ENCODE data around the gene HMX1. TPM values are rescaled to one million over a fixed set of nuclear protein-coding genes. Genes with fewer than 3 reads are reported as not detected.

HMX1 gene
- total RNA-seq, 1 experiment from 2014 or later: not detected

DNA sequence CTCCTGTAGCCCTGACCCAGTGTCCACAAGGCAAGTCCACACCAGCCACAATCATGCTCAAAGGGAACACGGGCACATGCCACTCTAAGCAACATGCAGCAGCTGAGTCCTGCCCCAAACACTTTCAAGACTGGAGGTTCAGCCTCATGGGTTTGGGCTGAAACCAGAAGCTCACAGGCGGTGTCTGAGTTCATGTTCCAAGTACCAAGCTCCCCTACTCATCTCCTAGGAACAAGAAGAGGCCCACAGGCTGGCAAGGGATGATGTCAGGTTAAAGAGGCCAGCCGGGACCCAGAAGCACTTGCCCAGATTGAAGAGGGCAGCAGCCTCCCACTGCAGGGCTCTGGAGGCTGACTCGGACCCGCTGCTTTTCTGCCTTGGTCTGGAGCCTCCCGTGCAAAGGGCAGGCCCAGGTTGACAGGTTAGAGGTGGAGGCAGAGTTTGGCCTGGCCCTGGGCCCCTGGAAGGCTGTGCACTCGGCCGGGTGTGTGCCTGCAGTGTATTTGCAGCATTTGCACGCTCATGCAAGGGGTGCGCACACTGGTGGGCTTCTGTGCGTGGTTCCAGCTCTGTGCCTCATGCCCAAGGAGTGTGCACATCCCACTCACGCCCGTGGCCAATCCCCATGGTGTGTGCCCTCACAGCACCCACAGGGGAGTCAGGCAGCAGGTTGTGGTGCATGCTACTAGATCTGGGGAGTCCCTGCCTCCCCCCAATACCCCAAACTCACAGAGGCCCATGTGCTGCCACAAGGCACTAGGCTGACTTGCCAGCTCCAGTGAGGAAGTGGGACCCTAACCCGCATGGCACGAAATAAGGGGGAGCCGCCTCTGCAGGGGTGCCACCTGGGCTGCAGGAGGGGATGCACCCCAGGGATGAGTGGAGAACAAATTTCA, 2.4 kb downstream of the HMX1 start:
- DNase-seq (ENCODE audit: low read depth): no peak

DNA sequence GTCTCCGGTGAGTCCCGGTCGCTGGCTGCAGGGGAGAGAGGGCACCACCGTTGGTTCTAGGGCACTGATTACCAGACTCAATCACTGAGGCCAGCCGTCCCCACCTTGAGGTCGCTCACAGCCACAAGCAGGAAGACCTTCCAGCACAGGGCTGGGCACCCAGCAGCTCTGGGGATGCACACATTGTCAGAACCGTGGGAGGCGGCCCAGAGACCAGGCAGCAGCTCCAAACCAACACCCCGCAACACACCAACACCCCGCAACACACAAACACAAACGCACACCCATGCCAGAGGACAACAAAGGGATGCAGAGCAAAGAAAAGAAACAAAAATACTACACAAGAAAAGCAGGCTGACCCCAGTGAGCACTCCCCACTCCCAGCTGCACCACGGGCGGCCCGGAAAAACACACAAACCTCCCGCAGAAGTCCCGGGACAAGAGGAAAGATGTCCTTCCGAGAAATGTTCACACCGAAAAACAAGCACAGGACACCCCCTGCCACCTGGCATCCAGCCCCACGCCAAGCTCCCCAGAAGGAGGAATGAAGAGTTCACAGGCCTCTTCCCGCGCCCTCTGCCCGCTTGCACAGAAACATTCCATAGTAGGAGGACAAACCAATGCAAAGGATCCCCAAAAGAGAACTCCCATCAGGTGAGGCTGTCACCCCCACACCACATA, 3.2 kb downstream of the HMX1 start:
- DNase-seq (ENCODE audit: low read depth): no peak

DNA sequence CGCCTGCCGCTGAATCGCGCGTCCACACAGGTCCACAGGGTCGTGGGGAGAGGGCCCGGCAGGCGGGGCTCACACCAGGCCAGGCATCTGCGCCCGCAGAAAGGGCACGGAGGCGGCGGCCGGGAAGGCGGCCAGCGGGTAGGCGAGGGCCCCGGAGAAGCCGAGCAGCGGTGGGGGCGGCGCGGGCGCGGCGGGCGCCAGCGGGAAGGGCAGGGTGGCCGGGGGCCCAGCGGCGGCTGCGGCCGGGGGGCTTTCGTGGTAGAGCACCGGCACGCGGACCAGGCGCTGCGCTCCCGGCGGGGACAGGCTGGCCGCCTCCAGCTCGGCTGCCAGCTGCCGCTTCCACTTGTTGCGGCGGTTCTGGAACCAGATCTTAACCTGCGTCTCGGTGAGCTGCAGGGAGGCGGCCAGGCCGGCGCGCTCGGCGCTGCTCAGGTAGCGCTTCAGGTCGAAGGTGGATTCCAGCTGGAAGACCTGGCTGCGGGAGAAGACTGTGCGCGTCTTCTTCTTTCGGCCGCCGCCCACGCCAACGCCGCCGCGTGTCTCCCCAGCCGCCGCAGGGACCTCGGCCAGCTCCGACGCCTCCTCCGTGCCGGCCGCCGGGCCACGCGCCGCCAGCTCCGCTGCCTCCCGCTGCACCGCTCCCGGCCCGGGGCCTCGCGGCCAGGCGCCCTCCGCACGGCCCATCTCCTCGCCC, 3.9 kb downstream of the HMX1 start:
- no peak for DNase-seq (ENCODE audit: low read depth)

DNA sequence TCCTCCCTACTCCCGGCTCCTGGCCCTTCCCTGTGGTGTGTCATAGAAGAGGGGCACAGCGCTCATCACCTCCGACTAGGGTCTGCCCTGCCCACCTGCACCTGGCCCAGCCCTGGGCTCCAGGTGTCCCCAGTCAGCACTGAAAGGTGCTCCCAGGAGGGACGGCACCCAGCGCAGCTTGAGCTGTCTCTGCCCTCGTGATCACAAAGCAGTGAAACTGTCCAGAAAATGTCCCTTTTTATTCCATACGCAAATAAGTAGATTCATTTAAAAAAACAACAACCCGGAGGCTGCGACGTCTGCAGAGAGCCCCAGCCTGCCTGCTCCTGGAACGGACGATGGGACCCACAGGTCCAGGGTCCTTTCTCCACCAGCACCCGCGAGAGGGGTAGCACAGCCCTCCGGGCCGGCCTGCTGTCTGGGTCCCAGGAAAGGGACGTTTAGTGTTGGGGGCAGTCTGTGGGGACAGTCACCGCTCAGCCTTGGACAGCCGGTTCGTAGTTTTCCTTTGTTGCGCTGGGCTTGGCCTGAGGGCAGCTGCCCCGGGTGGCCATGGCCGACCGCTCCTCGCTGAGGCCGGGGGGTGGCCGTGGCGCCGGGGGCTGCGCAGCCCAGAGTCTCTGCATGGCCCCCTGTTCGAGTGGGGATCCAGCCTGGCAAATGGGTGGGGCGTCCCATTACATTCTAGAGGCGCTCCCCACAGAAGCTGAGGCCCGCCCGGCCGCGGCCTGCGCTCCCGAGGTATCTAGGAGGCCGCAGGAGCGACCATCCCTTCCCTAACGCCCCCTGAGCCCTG, 4.6 kb downstream of the HMX1 start:
- no peak for DNase-seq (ENCODE audit: low read depth)

DNA sequence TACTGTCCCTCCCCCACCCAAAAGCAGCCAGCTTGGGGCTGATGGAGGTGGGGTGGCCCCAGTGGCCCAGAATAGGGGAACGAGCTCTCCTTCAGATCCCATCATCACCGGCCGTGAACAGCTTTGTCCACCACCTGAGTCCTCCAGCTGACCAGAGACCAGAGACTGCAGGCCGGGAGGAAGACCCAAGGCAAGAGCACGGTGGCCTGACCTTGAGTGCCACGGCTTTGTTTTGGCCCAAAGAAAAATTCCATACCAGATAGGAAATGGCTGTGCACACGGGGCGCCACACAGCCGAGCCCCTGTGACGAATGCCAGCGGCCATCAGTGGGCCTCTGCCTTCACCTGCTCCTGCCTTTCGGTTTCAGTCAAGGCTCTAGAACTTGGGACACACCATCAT, 5.2 kb downstream of the HMX1 start:
- no peak for DNase-seq (ENCODE audit: low read depth)

DNA sequence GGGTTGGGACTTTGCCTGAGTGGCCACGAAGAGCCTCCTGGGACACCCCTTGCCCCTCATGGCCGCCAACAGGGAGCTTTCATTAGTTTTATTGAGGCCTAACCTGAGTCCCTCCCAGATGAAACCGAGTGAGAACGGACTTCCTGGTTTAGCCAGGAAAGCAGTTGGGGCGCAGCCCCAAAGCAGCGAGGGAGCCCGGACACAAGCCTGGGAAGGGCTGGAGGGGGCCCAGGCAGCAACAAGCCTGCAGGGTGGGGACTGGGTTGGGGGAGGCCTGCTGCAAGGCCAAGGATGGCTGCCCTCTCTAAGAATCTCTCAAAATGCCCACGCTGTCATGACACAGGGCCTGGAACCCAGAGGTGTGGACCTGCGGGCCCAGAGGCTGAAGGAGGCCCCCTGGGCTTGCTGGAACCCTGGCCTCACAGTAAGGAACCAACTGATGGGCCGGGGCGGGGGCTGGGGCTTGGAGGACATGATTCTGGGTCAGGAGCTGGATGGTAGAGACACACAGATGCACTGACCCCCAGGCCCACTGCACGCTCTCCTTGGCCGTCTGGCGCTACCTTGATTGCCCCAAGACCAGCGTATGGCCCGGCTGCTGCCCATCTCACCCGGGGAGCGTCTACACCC, 5.8 kb downstream of the HMX1 start:
- DNase-seq (ENCODE audit: low read depth): no peak

- DNase-seq (ENCODE audit: low read depth): no peak
These were observed 6.5 kb downstream of the HMX1 start for GRCh38 chr4:8864912-8865680.

DNA sequence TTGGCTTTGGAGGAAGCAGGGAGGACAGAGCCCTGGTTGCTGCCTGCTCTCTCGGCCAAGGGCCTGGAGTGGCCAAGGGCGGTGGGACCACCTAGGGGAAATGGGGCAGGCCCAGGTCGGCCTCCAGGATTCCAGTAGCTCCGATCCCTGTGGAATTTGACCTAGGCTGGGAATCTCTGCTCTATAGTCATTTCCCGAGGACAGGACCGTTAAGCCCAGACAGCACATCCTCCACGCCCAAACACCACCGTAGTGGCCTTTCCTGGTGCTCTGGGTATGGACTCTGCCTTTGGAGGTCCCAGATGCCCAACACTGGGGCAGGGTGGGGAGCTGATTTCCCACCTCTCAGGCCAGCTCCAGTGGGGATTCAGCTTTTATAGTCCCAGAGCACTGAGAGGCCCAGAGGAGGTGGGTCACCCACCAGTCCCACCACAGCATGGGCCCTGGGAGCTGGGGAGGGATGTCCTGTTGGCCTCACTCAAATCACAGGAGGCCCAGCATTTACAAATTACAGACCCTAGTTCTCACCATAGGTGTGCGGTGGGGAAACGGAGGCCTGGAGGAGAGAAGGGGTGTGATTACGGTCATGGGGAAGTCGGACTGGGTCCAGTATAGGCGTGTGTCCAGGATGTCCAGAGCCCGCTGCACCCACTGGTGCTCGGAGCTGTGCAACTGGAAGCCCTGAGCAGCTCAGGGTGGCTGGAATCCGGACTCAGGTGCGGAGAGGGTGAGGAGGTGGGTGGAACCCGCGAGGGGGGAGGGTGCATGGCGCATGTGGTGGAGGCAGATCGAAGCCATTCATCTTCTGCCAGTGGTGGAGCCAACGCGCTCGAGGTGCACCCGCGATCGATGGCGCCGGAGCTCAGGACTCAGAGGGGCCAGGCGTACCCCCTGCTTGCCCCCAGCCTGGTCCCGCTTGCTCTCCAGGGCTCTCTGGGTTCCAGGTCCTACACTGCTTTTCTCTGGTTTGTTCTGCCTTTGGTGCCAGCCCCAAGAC, 7.7 kb downstream of the HMX1 start:
- DNase-seq (ENCODE audit: low read depth): no peak

- no peak for DNase-seq (ENCODE audit: low read depth)
These were observed 8.6 kb downstream of the HMX1 start for GRCh38 chr4:8862800-8863685.

DNA sequence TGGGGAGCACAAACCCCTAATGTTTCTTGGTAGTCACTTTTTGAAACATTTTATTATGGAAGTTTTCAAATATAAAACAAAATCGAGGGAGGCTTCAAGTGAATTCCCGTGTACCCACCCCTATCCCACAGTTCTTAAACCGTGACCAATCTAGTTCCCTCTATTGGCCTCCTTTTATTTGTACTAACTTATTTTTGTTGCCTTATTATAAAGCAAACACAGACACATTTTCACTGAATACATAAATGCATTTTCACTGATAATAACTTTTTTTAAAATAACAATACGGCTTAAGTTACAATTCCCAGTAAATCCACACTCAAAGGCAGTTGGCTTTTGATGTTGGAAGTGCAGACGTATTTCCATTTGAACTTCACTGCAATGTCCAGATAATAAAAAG, 9.3 kb downstream of the HMX1 start:
- DNase-seq (ENCODE audit: low read depth): no peak

- no peak for DNase-seq (ENCODE audit: low read depth)
These were observed 9.9 kb downstream of the HMX1 start for GRCh38 chr4:8861576-8862295.

DNA sequence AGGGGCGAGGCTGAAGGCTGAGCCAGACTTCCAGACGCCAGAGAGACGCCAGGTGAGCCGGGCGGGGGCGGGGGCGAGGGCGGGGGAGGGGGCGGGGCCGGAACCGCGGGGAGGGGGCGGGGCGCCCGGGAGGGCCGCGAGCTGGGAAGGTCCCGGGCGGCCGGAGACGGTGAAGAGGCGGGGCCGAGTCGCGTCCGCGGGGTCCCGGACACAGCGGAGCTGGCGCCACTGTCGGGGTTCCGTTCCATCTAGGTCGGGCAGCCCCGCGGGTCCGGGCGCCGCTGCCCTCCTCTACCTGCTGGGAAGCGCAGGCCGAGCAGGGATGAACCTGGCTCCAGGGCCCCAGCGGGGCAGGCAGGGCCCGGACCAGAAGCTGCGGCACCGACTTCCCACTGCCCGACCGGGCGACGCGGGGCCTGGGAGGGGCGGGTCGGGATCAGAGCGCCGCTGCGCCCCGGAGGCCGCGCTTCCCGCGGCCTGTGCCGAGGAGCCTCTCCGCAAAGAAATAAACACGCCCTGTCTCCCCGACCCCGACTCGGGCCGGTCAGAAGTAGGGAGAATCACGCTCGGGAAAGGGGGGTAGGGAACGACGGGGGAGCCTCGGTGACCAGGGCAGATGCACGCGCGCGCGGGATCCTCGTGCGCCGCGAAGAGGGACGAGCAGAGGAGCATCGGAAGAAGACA, 10.6 kb downstream of the HMX1 start:
- DNase-seq (ENCODE audit: low read depth): no peak

DNA sequence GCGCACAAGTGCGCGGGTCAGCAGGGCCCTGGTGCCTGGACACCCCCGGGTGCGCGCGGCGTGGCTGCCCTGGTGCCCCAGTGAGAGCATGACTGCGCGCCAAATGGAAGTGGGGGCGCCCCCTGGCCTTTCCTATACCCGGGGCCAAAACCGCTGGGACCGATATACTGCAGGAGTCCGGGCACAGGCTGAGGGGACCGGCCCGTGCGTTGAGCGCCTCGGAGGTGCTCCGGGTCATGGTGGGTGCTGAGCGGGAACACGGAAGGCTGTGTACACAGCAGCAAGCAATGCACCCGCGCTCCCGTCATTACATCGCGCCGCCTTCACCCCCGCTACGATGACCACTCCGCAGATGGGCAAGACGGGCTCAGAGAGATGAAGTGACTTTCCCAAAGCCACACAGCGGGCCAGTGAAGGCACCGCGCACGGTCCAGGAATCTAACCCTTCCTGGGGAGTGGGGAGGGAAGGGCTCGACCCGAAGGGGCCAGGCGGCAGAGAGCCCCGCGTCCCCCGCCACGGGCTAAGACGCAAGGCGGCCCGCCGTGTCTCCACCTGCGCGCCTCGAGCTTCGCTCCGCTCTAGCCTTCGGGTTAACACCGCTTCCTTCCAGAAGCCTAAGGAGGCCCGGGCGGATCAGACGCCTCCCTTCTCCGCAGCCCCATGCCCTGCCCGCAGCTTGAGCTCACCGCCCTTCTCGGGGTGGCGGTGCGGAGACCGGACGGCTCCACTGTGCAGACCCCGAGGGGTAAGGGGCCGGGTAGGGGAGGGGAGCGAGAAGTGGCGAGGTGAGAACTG, 11.3 kb downstream of the HMX1 start:
- DNase-seq (ENCODE audit: low read depth): no peak

DNA sequence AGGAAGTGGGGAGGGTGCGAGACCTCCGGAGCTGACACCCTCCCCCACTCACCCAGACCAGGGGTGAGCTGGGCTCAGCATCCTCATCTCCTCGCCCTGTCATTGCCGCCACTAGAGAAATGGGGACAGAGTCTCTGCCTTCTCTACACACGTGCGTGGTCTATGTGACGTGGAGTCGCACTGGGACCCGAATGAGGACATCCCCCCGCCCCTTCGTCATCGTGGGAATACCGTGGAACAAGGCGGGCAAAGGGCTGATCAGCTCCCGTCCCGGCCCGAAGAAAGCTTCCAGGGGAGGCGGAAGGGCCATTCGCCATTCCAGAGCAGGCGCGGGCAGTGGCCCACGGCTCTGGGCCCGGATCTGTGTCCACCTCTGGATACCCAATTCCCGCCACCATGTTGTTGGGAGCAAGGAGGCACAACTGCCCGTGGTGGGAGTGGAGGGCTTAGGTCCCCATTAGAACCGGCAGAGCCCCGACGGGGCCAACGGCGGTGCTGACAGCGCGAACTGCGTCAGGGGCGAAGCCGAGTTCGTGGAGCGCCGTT, 12.0 kb downstream of the HMX1 start:
- DNase-seq (ENCODE audit: low read depth): no peak

DNA sequence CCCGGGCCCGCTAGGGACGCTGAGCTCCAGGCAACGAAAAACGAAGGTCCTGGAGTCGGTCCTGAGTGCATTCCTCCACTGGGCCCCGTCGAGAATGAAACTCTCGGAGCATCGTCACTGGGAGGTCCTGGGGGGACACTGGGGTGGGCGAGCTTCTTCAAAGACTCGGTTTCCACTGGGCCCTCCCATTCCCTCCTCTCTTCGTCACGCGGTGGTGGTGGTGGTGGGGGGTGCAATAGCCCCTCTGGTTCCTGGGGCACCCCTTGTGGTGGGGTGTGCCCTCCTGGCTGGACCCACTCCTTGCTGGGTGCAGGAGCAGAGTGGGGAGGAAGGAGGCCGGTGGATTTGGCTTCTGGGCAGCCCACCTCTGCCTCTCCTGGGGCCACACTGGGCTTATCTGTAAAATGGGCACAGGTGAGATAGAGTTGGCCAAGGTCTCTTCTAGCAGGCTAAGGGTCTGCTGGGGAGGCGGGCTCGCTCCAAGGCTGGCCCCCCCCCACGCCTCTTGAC, 12.9 kb downstream of the HMX1 start:
- DNase-seq (ENCODE audit: low read depth): no peak
